Stimulated activated CD4-positive, alpha-beta T cell treated with anti-CD3 and anti-CD28 coated beads, Interleukin-2, amount 100 ng/mL, for 24 hours (primary cell): ENCODE results near the gene NEUROG2.
"Not testable (repeated sequence)": the region's sequence is repeated elsewhere in the genome, so short reads cannot be mapped to it uniquely, and the experiment has no call there.

Experiments used
- DNase-seq, 2 donors: peaks; one replicate each; pipeline ENCODE4 v3.0.0-alpha.2; 2020

Gene NEUROG2

GRCh38 chr4:112520598-112521122, 4.7 kb upstream of the NEUROG2 start:
- DNase-seq = no peak

DNA sequence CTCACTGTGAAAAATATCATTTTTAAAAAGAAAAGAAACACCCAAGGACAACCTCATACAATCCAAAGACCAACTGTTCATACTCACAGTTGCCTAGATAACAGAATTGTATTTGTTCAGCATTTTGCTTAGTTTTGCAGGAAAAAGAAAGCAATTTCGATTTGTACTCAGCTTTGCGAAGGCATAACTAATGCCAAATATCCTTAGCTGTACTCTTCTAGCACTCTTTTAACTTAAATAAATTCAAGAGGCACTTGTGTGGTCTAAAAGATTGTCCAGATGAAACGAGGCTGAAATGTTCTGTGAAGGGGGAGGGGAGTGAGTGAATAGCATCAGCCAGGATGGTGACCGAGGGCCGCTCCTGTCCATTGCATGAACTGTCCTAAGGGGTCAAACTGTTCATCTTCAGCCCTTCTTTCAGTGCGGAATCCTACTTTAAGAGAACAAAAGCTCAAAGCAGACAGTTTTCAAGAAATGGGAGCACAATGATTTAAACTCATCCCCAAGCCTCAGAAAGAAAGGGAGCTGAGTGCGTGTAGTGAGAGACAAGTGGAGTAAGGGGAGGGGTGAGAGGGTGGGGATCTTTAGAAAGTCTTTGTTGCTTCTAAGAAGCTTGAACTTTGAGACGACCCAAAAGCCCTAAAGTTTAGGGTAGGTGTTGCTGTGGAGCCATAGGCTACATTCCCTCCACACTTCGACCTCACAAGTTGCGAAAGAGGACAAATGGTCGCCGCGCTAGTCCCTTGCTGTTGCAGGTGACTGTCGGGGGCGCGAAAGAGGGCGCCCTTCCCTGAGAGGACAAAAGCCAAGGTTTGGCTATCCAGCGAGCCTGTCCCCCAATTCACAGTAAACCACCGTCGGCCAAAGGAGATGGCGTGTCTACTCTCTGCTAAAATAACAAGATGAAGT, 4.0 kb upstream of the NEUROG2 start:
- DNase-seq = no peak

GRCh38 chr4:112518675-112519074, 2.7 kb upstream of the NEUROG2 start:
- DNase-seq = no peak

- DNase-seq = no peak
These were observed 1.9 kb upstream of the NEUROG2 start for GRCh38 chr4:112517911-112518310.

DNA sequence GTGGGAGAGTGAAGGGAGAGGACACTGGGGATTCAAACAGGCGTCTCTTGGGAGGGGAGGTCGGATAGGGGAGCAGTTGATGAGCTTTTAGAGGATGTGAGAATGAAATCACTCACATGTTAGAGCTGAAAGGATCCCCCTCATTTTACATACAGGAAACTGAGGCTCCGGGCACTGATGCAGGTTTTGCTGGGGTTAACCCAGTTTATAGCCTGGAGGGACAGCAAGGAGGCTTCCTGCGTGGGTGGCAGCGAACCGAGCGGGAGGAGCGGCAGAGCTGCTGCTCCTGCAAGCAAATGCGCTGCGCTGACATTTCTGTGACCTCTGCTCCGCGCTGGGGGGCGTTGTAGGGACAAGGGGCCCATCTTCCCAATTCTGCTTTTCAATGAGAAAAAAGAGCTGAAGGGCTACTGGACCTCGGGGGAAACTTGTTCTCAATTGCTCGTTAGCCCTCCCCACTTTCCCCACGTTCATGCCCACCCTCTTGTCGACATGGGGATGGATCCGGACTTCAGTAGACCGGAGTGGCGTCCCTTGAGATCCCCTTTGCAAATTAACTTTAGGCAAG, 1.2 kb upstream of the NEUROG2 start:
- peak in 1 of 2 donors; percentile 26 for DNase-seq

GRCh38 chr4:112516471-112517066, 589 bp upstream of the NEUROG2 start:
- DNase-seq = peak in 1 of 2 donors; percentile 9

GRCh38 chr4:112515198-112516065, 548 bp downstream of the NEUROG2 start:
- DNase-seq = peak; percentile 41 to 49

DNA sequence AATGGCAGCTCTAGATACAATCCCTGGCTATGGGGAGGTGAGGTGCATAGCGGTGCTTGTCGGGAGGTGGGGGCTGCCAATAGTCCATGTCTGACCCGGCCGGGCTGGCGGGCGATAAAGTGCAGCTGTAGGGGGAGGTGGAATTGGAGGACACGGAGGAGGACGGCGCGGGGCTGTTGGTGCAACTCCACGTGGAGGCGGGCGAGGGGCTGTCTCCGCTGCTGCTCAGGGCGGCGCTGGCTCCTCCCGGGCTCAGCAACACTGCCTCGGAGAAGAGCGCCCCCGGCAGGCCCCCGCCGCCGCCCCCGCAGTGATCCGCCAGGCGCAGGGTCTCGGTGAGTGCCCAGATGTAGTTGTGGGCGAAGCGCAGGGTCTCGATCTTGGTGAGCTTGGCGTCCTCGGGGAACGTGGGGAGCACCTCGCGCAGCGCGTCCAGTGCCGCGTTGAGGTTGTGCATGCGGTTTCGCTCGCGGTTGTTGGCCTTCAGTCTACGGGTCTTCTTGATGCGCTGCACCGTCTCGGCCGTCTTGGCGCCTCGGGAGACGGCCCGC, 1.3 kb downstream of the NEUROG2 start:
- peak in 1 of 2 donors; percentile 10 for DNase-seq

DNA sequence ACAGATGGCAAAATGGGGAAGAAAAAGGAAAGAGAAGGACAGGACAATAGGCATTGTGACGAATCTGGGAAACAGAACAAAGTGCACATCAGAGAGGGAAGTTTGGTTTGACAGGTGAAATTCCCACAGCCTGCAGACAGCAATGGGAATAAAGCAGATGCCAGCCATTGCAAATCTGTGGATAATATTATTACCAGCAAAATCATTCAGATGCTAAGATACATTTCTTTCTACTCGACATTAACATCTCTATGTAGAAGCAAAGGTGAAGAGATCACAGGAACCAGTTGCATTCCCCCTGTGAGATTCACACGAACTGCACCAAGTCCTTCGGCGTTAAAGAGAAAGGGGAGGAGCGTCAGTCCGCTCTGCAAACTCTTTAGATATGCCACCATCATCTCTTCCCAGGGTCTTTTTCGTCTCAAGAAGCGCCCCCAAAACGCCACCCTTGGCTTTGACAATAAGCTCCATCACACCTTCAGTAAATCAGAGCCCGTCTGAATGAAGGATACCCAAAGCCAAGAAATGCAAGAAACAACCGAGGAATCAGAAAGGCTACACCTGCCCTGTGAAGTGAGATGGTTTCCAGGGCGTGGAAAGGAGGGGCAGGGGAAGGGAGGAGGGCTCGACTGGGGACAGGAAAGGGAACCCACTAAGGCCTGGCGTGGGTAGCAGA, 1.9 kb downstream of the NEUROG2 start:
- DNase-seq = no peak

DNA sequence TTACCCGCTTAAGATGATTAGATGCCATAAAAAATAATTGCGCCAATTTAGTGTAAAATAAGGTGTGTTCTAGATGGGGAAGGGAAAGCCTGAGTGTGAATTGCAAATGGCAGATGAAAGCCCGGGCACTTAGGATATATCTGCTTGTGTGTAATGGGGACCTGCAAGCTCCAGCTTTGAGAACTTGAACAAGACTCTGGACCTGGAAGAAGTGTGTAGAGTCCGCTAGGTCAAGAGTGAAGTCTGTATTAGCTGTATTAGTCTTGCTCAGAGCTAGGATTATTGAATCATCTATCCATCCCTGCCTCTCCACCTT, 4.2 kb downstream of the NEUROG2 start:
- no peak for DNase-seq

GRCh38 chr4:112511093-112511802, 4.7 kb downstream of the NEUROG2 start:
- DNase-seq = no peak

DNA sequence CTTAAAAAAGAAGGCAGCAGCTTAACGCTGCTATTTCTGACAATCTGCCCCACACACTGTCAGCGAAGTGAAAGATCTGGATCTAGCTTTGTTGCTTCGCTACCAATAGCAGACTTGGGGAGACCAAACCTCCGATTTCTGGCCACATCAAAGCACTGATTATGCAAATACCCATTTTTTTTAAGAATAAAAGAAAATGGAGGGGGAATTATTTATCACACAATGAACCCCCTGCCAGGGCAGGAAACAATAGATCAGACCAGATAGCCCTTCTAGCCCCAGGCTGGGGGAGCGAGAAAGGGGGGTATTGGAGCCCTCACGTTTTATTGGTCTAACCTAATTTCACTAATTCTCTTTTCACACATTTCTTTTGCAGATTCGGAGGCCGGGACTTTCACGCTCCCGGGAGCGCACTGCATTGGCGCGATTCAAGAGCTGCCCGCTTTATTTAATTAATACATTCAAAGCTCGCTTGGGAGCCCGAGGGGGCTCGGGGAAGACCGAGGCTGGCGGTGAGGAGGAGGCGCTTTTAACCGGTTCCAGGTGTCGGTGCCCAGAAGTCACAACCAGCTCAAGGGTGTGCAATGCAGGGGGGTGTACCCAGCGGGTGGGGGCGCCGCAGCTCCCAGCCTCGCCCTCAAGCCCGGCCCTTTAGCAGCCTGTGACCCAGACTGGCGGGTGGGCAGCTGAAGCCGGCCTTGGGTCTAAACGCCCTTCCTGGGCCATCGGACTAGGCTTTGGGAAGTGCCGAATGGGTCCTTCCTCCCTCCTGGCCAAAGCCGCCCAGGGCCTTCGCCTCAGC, 5.5 kb downstream of the NEUROG2 start:
- DNase-seq = no peak

- peak in 1 of 2 donors; percentile 6 for DNase-seq
These were observed 6.5 kb downstream of the NEUROG2 start for GRCh38 chr4:112509243-112510141.

DNA sequence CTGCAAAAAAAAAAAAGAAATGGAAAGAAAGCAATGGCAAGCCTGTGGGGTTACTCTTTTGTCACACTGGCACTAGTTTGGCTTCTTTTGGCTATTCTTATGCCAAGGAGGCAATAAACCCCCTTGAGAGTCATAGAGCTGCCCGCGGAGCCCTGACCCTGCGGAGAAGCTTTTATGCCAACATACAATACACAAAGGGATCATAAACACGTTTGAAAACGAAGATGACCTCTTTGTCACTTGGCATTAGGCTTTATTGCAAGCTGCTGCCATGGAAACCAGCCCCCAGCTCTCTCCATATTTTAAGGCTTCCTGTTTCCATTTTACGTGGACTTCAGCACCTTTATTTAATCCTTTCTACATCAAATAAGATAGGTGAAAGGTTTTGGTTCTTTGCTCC, 7.6 kb downstream of the NEUROG2 start:
- no peak for DNase-seq

DNA sequence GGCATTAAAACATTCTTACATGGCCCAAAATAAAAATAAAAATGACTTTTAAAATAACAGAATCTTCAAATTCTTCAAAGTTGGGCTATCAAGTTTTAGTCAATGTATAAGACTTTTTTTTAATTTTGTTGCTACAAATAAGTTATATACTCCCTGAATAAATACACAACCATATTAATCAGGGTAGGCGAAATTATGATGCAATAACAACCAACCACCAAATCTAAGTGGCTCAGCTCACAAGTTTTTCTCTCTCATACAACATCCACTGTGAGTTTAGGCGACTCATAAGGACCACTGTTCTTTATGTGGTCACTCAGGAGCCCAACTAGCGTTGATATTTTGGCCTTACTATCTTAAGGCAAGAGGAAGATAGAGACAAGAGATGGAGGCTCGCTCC, 11.2 kb downstream of the NEUROG2 start:
- DNase-seq = no peak

GRCh38 chr4:112502871-112503270, 13.1 kb downstream of the NEUROG2 start:
- DNase-seq = no peak

DNA sequence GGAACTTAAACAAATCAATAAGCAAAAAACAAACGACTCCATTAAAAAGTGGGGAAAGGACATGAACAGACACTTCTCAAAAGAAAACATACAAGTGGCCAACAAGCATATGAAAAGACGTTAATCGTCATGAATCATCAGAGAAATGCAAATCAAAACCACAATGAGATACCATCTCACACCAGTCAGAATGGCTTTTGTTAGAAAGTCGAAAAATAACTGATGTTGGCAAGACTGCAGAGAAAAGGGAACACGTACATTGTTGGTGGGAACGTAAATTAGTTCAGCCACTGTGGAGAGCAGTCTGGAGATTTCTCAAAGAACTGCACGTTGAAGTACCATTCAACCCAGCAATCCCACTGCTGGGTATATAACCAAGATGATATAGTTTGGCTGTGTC, 23.7 kb downstream of the NEUROG2 start:
- DNase-seq = no peak

DNA sequence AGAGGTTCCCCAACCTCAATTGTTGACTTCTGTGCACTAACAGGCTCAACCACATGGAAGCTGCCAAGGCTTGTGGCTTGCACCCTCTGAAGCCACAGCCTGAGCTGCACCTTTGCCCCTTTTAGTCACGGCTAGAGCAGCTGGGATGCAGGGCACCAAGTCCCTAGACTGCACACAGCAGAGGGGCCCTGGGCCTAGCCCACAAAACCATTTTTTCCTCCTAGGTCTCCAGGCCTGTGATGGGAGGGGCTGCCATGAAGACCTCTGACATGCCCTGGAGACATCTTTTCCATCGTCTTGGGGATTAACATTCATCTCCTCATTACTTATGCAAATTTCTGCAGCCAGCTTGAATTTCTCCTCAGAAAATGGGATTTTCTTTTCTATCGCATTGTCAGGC, 25.2 kb downstream of the NEUROG2 start:
- DNase-seq = not testable (repeated sequence)

DNA sequence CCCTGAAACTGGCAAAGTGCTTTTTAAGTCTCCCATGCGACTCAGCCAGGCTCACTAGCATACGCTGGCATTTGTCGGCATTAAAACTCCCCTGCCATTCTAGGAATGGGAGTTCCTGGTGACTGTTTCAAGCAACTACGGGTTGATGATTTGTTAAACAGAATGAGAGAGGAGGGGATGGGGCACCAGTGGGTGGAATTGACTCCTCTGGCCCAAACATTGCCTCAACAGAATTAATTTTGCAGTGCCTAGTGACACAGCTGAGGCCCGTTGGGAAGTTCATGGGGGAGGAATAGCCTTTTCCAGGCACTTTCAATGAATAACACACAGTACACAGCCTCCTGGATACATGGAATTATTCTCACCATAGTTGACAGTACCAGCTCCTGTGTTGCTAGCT, 30.1 kb downstream of the NEUROG2 start:
- DNase-seq = no peak
